ENCODE measurements around the gene CEP164.
A peak's percentile ranks its signal among the peaks of the same experiment; 100 is the strongest.

The CEP164 gene

GRCh38 chr11:117356126-117356890 lies 28.7 kb downstream of the CEP164 start:
- Histone ChIP-seq H3K4me1 (ENCODE audit: control insufficient read depth, insufficient read depth, low read depth, low read length) (peaks cover 5% of the 10 kb centered on the region), H3K27me3 (ENCODE audit: control insufficient read depth in 1 of 2, insufficient read depth in 1 of 2, low read length in 2 of 2) (no peaks in the 10 kb centered on the region), H3K4me3 (ENCODE audit: insufficient read depth in 1 of 2, low read depth in 1 of 2, low read length in 2 of 2) (no peak overlapping the region), H3K18ac (ENCODE audit: low read depth in 1 of 2, low read length in 2 of 2) (no peak overlapping the region), H3K9me3 (ENCODE audit: control insufficient read depth, low read length) (no peaks in the 10 kb centered on the region), H4K8ac (ENCODE audit: low read length) (peak overlapping the region; percentile 27), H3K4me2 (ENCODE audit: low read length, poor library complexity, severe bottlenecking) (no peak overlapping the region), H2BK5ac (ENCODE audit: low read depth, low read length, poor library complexity, severe bottlenecking) (no peak overlapping the region), H3K9ac (ENCODE audit: low read length) (no peak overlapping the region), H3K23ac (ENCODE audit: low read length in 2 of 2) (no peak overlapping the region), H3K79me1 (replicated peaks; ENCODE audit: low read length, poor library complexity, severe bottlenecking) (peaks cover 19% of the 10 kb centered on the region), H2BK12ac (ENCODE audit: low read length in 2 of 2) (no peak overlapping the region), H3K4ac (ENCODE audit: low read depth in 1 of 2, low read length in 2 of 2) (no peak overlapping the region), H2AK5ac (ENCODE audit: low read length, severe bottlenecking) (no peak overlapping the region), H2BK15ac (ENCODE audit: low read depth, poor library complexity, severe bottlenecking) (no peak overlapping the region), H3K27ac (ENCODE audit: low read length, poor library complexity, severe bottlenecking) (no peak overlapping the region), H2AFZ (ENCODE audit: low read depth, low read length) (no peak overlapping the region), H3K14ac (ENCODE audit: low read length in 2 of 2) (no peak overlapping the region), H3K36me3 (ENCODE audit: control insufficient read depth in 1 of 2, insufficient read depth in 2 of 2, low read depth in 1 of 2, low read length in 2 of 2) (peaks cover 40 to 81% of the 10 kb centered on the region in 2 experiments), H2BK120ac (ENCODE audit: low read depth, low read length) (no peak overlapping the region), H4K91ac (ENCODE audit: low read length) (no peak overlapping the region)
- DNase-seq, result no peak
- 96% methylated on average over 9 of the region's 9 CpGs for WGBS

GRCh38 chr11:117361432-117361831 lies 33.8 kb downstream of the CEP164 start:
- Histone ChIP-seq H2AK5ac (ENCODE audit: low read length, severe bottlenecking) (no peak overlapping the region), H3K9me3 (ENCODE audit: control insufficient read depth, low read length) (no peaks in the 10 kb centered on the region), H3K79me1 (replicated peaks; ENCODE audit: low read length, poor library complexity, severe bottlenecking) (peaks cover 4% of the 10 kb centered on the region), H3K36me3 (ENCODE audit: control insufficient read depth in 1 of 2, insufficient read depth in 2 of 2, low read depth in 1 of 2, low read length in 2 of 2) (peaks cover 30 to 83% of the 10 kb centered on the region in 2 experiments), H3K4ac (ENCODE audit: low read depth in 1 of 2, low read length in 2 of 2) (no peak overlapping the region), H3K9ac (ENCODE audit: low read length) (no peak overlapping the region), H4K8ac (ENCODE audit: low read length) (no peak overlapping the region), H2BK5ac (ENCODE audit: low read depth, low read length, poor library complexity, severe bottlenecking) (no peak overlapping the region), H3K27ac (ENCODE audit: low read length, poor library complexity, severe bottlenecking) (no peak overlapping the region), H3K14ac (ENCODE audit: low read length in 2 of 2) (no peak overlapping the region), H2BK15ac (ENCODE audit: low read depth, poor library complexity, severe bottlenecking) (no peak overlapping the region), H3K23ac (ENCODE audit: low read length in 2 of 2) (no peak overlapping the region), H2BK12ac (ENCODE audit: low read length in 2 of 2) (no peak overlapping the region), H3K27me3 (ENCODE audit: control insufficient read depth in 1 of 2, insufficient read depth in 1 of 2, low read length in 2 of 2) (no peaks in the 10 kb centered on the region), H3K4me1 (ENCODE audit: control insufficient read depth, insufficient read depth, low read depth, low read length) (peaks cover 1% of the 10 kb centered on the region), H2AFZ (ENCODE audit: low read depth, low read length) (no peak overlapping the region), H4K91ac (ENCODE audit: low read length) (no peak overlapping the region), H3K4me2 (ENCODE audit: low read length, poor library complexity, severe bottlenecking) (no peak overlapping the region), H2BK120ac (ENCODE audit: low read depth, low read length) (no peak overlapping the region), H3K18ac (ENCODE audit: low read depth in 1 of 2, low read length in 2 of 2) (no peak overlapping the region), H3K4me3 (ENCODE audit: insufficient read depth in 1 of 2, low read depth in 1 of 2, low read length in 2 of 2) (no peak overlapping the region)
- WGBS, result 96% methylated on average over 8 of the region's 8 CpGs
- no peak for DNase-seq

- no peak overlapping the region for H2BK5ac ChIP-seq (ENCODE audit: low read depth, low read length, poor library complexity, severe bottlenecking)
- H3K36me3 ChIP-seq (ENCODE audit: control insufficient read depth in 1 of 2, insufficient read depth in 2 of 2, low read depth in 1 of 2, low read length in 2 of 2), result peaks cover 43 to 94% of the 10 kb centered on the region in 2 experiments
- H3K18ac ChIP-seq (ENCODE audit: low read depth in 1 of 2, low read length in 2 of 2), result no peak overlapping the region
Observed at GRCh38 chr11:117366248-117366647, 38.6 kb downstream of the CEP164 start.

GRCh38 chr11:117366875-117367274 lies 39.2 kb downstream of the CEP164 start:
- Histone ChIP-seq H3K4me2 (ENCODE audit: low read length, poor library complexity, severe bottlenecking) (no peak overlapping the region), H3K4me3 (ENCODE audit: insufficient read depth in 1 of 2, low read depth in 1 of 2, low read length in 2 of 2) (no peak overlapping the region), H3K36me3 (ENCODE audit: control insufficient read depth in 1 of 2, insufficient read depth in 2 of 2, low read depth in 1 of 2, low read length in 2 of 2) (peaks cover 44 to 95% of the 10 kb centered on the region in 2 experiments), H3K4me1 (ENCODE audit: control insufficient read depth, insufficient read depth, low read depth, low read length) (peaks cover 2% of the 10 kb centered on the region), H2BK5ac (ENCODE audit: low read depth, low read length, poor library complexity, severe bottlenecking) (no peak overlapping the region), H3K23ac (ENCODE audit: low read length in 2 of 2) (no peak overlapping the region), H3K4ac (ENCODE audit: low read depth in 1 of 2, low read length in 2 of 2) (no peak overlapping the region), H3K9me3 (ENCODE audit: control insufficient read depth, low read length) (no peaks in the 10 kb centered on the region), H2BK12ac (ENCODE audit: low read length in 2 of 2) (no peak overlapping the region), H3K14ac (ENCODE audit: low read length in 2 of 2) (no peak overlapping the region), H4K8ac (ENCODE audit: low read length) (no peak overlapping the region), H4K91ac (ENCODE audit: low read length) (no peak overlapping the region), H2BK120ac (ENCODE audit: low read depth, low read length) (no peak overlapping the region), H3K18ac (ENCODE audit: low read depth in 1 of 2, low read length in 2 of 2) (no peak overlapping the region), H2AK5ac (ENCODE audit: low read length, severe bottlenecking) (no peak overlapping the region), H3K27ac (ENCODE audit: low read length, poor library complexity, severe bottlenecking) (no peak overlapping the region), H2AFZ (ENCODE audit: low read depth, low read length) (no peak overlapping the region), H3K79me1 (replicated peaks; ENCODE audit: low read length, poor library complexity, severe bottlenecking) (peaks cover 8% of the 10 kb centered on the region), H3K9ac (ENCODE audit: low read length) (no peak overlapping the region), H3K27me3 (ENCODE audit: control insufficient read depth in 1 of 2, insufficient read depth in 1 of 2, low read length in 2 of 2) (no peaks in the 10 kb centered on the region), H2BK15ac (ENCODE audit: low read depth, poor library complexity, severe bottlenecking) (no peak overlapping the region)
- no peak for DNase-seq
- WGBS, result 100% methylated on average over 2 of the region's 2 CpGs

More at GRCh38 chr11:117366248-117366647, 38.6 kb downstream of the CEP164 start:
- Histone ChIP-seq H3K4me1 (ENCODE audit: control insufficient read depth, insufficient read depth, low read depth, low read length) (peaks cover 2% of the 10 kb centered on the region), H3K9me3 (ENCODE audit: control insufficient read depth, low read length) (no peaks in the 10 kb centered on the region), H2BK12ac (ENCODE audit: low read length in 2 of 2) (no peak overlapping the region), H4K8ac (ENCODE audit: low read length) (no peak overlapping the region), H3K27me3 (ENCODE audit: control insufficient read depth in 1 of 2, insufficient read depth in 1 of 2, low read length in 2 of 2) (no peaks in the 10 kb centered on the region), H3K79me1 (replicated peaks; ENCODE audit: low read length, poor library complexity, severe bottlenecking) (peaks cover 8% of the 10 kb centered on the region), H2AFZ (ENCODE audit: low read depth, low read length) (no peak overlapping the region), H3K14ac (ENCODE audit: low read length in 2 of 2) (no peak overlapping the region), H3K4ac (ENCODE audit: low read depth in 1 of 2, low read length in 2 of 2) (no peak overlapping the region), H2AK5ac (ENCODE audit: low read length, severe bottlenecking) (no peak overlapping the region), H3K23ac (ENCODE audit: low read length in 2 of 2) (no peak overlapping the region), H3K4me3 (ENCODE audit: insufficient read depth in 1 of 2, low read depth in 1 of 2, low read length in 2 of 2) (no peak overlapping the region), H2BK120ac (ENCODE audit: low read depth, low read length) (no peak overlapping the region), H4K91ac (ENCODE audit: low read length) (no peak overlapping the region), H3K9ac (ENCODE audit: low read length) (no peak overlapping the region), H3K4me2 (ENCODE audit: low read length, poor library complexity, severe bottlenecking) (no peak overlapping the region), H3K27ac (ENCODE audit: low read length, poor library complexity, severe bottlenecking) (no peak overlapping the region), H2BK15ac (ENCODE audit: low read depth, poor library complexity, severe bottlenecking) (no peak overlapping the region)
- DNase-seq, result no peak
- 95% methylated on average over 5 of the region's 6 CpGs for WGBS

Data from mesenchymal stem cell (in vitro differentiated cells and primary cell).